SKM-1 (cell line): Measurements from ENCODE around the gene KIAA0825.
"Not testable (repeated sequence)": the region's sequence is repeated elsewhere in the genome, so short reads cannot be mapped to it uniquely, and the experiment has no call there.

ENCODE experiments used
- DNase-seq: peaks from one replicate; lab custom pipeline; 2025; ENCODE audit not compliant: unreplicated experiment; lab: John Stamatoyannopoulos, UW

KIAA0825 gene

DNA sequence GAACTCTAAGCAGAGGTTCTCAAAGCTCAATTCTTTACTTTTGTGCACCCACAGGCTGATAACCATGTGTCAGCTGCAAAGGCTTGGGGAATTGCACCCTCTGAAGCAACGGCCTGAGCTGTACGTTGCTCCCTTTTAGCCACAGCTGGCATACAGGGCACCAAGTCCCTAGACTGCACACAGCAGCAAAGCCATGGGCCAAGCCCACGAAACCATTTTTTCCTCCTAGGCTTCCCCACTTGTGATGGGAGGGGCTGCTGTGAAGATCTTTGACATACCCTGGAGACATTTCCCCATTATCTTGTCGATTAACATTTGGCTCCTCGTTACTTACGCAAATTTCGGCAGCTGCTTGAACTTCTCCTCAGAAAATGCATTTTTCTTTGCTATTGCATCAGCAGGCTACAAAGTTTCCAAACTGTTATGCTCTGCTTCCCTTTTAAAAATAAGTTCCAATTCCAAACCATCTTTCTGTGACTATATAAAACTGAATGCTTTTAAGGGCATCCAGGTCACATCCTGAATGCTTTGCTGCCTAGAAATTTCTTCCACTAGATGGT is 23.0 kb downstream of the KIAA0825 start:
- peak; percentile 61 for DNase-seq

DNA sequence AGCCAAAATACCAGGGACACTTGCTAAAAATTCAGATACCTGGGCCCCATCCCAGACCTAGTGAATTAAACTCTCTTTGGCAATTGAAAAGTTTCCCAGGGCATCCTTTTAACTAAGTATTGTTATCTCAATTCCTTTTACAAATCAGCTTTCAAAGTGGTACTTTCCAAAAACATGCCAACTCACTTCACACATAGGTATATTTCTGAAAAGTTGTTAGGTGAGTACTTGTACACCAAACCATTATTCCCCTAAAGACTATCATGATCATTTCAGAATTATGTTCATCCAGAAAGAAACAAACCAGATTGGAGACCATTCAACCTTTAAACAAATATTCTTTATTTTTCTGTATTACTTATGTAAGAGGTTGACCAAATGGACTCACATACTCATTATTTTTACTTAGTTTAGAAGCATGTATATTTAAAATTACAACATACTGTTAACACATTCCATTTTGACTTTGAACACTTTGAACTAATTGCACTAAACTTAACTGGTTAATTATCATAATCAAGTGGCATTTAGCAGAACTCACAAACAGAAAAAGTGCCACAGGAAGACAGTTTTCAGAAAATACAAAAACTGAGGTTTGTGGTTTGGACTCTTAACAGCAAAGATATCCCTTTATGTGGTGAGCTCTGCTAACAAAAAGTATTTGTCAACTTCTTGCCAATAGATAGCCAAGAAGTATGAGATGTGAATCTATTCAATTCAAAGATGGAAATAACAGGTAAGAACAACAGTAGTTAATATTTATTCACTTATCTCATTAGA is 40.7 kb downstream of the KIAA0825 start:
- no peak for DNase-seq

DNA sequence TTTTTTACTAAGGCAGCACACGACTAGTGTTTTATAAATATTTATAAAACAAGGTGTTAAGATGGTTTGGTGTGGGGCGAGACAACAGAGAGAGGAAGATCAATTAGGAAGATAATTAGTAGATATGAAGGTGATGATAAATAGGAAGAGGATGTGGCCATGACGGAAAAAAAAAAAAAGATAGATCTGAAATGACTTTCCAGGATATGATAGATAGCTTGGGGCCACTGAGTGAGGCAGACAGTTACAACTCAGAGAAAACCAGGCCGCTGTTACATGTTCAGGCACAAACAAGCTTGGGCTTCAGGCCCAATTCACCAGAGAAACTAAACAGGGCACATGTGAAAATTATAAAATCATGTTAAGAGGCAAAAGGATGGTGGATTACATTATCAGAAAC is 43.2 kb downstream of the KIAA0825 start:
- DNase-seq, result no peak

DNA sequence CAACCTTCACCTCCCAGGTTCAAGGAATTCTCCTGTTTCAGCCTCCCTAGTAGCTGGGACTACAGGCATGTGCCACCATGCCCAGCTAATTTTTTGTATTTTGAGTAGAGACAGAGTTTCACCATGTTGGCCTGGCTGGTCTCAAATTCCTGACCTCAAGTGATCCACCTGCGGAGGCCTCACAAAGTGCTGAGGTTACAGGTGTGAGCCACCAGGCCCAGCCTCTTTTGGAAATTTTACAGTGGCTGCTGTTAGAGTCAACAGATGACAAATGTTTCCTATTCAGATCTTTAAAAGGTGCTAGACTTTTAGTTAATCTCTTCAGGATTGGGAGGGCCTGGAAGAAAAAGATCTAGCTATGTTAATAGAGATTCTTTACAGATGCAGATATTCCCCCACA is 45.1 kb downstream of the KIAA0825 start:
- DNase-seq, result not testable (repeated sequence)

DNA sequence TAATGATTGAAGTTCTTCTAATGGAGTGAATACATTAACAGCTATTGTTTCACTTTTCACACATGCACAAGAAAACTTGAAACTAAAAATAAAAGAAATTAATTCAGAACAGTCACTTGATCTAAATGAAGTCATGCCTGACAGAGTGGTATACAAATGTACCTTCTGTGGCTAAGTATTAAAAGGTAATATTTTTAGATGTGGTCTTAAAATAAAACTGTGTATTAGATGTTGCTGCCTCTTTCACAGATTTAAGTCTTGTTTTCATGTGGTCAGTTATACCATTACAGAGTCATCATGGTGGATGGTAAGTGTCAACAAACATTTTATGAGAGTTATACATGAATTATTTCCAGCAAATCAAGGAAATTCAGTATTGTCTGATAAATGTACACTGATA is 47.0 kb downstream of the KIAA0825 start:
- DNase-seq, result no peak

DNA sequence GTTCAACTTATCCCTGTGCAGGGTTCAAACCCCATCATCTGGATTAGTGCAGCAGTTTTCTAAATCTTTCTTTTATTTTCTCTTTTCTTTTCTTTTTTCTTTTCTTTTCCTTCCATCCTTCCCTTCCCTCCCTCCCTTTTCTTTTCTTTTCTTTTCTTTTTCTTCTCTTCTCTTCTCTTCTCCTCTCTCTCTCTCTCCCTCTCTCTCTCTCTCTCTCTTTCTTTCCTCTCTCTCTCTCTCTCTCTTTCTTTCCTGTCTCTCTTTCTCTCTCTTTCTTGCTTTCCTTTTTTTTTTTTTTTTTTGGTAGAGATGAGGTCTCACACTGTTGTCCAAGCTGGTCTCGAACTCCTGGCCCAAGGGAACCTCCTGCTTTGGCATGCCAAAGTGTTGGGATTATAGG is 53.6 kb downstream of the KIAA0825 start:
- no peak for DNase-seq

DNA sequence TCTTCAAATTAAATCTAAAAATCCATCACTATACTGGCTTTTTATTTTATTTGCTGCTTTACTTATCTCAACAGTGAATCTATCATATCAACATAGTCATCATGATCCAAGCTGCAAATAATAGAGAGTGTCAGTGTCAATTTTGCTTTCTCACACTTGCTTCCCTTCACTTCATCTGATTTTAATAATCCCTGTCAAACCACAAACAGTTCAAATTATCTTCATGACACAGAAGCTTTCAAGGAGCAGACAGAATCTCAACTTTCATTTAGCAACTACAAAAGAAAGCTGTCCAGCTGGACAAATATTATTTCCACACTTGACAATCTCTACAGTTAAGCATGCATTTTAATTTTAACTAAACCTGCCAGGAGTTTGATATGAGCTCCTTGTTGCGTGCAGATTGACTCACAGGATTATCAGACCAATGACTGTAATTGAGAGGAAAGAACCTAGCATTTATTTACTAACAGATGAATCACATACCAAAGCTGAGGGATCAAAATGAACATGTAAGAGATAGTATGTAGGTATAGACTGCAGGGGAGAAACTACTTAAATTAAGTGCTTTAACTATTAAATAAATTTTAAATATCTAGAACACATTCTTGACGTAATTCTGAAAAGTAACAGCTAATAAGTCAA is 56.0 kb downstream of the KIAA0825 start:
- DNase-seq, result no peak

DNA sequence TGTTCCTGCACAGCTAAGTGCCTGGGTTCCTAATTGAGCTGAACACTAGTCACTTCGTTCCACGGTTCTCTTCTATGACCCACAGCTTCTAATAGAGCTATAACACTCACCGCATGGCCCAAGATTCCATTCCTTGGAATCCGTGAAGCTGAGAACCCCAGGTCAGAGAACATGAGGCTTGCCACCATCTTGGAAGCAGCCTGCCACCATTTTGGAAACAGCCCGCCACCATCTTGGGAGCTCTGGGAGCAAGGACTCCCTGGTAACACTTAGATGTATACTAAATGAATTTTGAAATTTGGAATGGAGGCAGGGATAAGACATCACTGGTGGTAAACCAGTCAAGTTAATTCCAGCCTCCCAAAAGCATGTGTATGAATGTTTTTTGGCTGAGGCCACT is 60.4 kb downstream of the KIAA0825 start:
- DNase-seq, result no peak

DNA sequence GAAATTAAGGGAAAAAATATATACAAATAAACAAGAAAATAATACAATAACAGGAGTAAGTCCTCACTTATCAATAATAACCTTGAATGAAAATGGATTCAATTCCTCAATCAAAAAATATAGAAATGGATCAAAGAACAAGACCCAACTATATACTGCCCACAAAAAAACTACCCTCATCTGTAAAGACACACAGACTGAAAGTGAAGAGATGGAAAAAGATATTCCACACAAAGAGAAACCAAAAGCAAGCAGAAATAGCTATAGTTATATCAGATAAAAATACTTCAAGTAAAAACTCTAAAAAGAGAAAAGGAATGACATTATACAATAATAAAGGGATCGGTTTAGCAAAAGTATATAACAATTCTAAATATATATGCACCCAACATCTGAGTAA is 66.5 kb downstream of the KIAA0825 start:
- DNase-seq, result no peak

DNA sequence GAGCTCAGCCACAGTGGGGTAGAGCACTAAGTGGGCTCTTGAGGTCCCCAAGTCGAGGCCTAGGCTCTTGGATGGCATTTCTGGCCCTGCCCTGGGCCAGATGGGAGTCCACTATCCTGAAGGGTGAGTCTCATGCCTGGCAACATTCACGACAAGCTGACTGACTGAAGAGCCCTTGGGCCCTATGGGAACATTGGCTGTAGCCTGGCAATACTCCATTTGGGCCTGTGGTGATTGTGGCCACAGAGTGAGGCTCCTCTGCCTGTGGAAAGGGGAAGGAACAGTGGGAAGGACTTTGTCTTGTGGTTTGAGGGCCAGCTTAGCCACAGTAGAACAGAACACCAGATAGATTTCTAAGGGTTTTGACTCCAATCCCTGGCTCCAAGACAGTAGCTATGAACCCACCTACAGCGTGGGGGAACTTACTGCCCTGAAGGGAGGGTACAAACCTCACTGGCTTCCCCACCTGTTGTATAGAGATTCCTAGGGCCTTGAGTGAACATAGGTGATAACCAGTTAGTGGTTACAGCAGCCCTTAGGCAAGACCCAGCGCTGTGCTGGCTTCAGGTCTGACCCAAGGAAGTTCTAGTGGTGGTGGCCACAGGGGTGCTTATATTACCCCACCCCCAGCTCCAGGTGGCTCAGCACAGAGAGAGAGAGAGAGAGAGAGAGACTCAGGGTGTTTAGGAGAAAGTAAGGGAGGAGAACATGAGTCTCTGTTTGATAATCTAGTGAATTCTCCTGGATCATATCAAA is 72.4 kb downstream of the KIAA0825 start:
- DNase-seq, result peak; percentile 88

DNA sequence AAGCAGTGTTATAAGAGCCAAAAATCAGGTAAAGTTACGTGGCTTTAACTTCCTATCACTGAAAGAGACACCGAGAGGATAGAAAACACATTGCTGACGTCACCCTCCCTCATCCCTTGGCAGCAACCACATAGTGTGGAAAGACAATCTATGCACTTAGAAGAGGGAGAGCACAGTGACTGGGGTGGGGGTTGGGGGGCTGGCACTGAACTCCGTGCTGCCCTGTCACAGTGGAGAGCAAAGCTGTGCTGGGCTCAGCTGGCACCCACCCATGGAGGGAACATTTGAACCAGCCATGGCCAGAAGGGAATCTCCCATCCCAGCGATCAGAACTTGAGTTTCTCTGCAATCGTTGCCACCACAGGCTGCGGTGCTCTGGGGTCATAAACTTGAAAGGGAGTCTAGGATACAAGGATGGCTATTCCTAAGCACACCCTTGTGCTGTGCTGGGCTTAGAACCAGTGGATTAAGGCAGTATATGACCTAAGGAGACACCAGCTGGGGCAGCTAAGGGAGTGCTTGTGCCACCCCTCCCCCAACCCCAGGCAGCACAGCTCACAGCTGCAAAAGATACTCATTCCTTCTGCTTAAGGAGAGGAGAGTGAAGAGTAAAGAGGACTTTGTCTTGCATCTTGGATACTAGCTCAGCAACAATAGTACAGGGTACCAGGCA is 73.4 kb downstream of the KIAA0825 start:
- DNase-seq, result no peak

DNA sequence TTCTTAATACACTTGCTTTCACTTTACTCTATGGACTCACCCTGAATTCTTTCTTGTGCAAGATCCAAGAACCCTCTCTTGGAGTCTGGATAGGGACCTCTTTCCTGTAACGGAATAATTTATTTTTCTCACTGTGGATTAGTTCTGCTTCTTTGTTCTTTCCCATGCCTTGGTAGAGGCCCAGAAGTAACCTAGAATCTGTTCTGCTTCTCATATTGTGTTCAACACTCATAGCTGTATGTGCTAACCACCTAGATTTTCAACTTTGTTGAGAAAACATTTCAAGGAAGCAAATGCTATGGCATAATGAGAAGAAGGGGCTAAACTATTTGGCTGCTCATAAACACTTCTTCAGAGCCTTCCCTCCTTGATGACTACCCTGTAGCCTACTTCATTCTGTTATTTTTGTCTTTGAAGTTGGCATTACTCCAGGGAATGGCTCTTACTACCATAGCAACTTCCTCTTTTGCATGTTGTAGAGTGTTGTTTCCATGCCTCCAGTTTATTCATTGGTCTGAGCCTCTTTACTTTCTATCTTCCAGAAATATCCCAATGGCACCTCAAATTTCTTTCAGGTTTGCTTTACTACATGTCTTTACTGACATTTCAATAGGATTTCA is 74.3 kb downstream of the KIAA0825 start:
- peak; percentile 79 for DNase-seq

DNA sequence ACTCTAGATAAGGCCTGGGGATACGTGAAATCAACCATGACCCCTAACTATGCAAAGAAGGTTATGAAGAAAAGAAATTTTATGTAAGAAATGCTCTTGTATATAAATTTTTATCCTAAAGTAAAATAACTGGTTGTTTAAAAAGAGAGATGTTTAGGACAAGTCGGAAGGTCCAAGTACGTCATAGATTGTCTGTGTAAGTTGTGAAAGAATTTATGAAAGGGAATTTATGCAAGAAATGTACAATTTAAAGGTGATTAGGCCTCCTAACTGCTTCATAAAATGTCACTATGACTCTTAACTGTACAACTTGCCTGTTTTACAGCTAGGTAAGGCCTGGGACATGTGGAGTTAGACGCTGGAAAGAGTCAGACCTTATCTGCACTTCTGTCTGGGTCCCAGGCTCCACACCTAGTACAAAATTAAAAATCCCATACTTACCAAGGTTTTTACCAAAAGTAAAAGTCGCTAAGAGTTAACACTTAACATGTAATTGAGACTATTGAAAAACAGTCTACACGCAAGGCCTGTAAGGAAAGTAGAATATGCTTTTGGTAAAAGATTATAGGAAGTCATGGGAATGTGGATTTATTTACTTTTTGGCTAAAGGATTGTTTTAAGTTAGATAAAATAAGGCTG is 77.4 kb downstream of the KIAA0825 start:
- no peak for DNase-seq

DNA sequence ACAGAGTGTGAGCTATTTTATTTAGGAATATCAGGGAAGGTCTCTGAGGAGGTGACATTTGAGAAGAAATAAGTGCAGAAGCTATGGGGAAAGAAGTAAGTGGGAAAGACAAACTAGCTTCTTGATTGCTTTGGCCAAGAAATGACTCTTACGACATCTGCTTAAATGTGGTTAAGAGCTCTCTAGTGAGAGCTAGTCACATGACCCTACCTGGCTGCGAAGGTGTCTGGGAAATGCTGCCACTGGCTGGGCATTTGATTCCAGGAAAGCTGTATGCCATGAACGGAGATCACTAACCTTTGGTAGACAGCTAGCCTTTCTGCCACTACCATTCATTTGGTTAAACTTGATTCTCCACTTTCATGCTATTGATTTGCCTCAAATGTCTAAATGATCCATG is 80.1 kb downstream of the KIAA0825 start:
- no peak for DNase-seq

DNA sequence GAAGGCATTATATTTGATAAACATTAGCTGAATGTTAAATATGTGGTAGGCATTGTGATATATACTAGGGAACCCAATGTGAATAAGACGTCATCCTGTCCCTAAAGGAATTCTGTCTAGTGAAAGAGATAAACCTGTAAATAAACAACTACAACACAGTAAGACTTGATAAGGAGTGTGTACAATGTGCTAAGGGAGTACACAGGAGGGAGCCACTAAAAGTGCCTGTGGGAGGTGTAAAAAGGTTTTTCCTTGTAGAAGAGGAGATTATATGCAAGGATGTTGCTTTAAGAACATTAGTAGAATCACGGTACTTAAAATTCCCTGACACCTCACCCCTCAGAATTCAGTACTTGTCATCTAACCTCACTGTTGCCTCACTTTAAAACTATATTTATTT is 91.7 kb downstream of the KIAA0825 start:
- no peak for DNase-seq

DNA sequence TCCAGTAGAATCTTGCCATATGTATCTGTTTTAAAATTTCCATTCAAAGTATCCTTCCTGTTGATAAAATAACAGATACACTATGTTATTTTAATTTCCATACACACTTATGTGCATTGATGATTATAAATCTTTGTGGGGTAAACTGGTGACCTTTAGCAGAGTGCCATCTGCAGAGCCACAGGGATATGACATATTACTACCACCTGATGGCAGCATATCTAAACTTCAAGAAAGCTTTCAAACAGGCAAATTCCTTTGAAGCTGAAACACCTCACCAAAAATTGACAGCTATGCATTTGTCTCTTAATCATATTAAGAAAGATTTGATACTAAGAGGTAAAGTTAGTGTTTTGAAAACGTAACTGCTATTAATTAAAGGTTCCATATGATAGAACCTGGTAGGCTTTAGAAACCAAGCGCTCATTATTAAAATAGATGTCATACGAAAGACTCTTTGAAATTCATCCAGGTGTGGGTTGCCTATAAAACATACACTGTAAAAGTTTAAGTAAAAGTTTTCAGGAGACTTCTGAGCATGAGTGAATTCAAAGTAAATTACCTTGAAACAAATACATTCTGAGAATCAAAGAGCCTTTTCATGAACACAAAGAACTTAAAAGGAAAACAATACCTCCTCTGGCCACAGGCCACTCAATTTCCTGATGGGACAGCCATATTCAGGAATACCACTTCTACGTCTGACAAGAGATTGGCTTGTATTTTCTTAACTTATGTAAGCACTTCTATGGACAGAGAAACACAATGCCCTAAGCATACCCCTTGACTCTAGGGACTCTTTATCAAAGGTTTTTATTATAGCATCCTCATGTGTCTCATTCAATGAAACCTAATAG is 93.3 kb downstream of the KIAA0825 start:
- peak; percentile 8 for DNase-seq

DNA sequence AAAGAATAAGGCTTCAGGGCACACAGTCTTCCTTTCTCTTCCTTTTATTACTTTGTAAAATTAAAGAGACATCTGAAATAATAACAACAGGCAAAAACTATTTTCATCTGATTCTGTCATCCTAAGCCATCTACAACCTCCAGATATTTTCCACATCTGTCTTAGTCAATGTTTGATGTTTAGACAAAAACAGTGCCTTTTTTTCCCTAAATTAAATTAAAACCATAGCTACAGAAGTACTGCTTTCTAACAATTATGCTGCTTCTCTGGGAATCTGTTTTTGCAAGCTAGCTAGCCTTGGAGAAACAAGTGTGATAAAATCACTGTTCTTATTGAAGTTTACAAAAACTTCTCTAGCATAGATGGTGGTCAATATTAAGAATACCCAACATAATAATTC is 95.4 kb downstream of the KIAA0825 start:
- no peak for DNase-seq

DNA sequence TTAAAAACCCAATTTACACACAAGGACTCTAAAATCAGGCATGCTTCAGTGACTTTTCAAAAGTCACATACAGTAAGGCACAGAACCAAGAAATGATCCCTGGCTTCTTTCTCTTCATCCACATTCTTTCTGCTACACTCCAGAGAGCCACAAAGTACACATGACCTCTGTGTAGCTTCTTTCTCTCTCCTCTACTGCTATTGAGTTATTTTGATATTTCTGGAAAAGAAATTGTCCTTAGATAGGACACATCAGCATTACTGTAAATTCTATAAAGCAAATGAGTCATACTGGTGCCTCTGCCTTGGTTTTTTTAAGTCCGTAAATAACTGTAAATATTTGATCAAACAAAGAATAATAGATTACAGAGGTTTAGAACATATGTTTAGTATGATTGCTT is 96.3 kb downstream of the KIAA0825 start:
- DNase-seq, result no peak
